C4-2B (cell line): ENCODE data around the gene CDK5RAP1.

Source experiments
- H3K27ac ChIP-seq: fragments of 450-650 bp; 2 replicates; pipeline ENCODE4 v1.5.1; 2017
- ZFX ChIP-seq: fragments of 450-650 bp; IDR thresholded peaks from 2 replicates; pipeline ENCODE4 v1.6.1; 2017
- TF ChIP-seq, protein P1 (sequence below): fragments of 450-650 bp; conservative IDR thresholded peaks from 2 replicates; pipeline ENCODE4 v1.5.1; 2017; ENCODE audit warnings: mild to moderate bottlenecking

The CDK5RAP1 gene

DNA sequence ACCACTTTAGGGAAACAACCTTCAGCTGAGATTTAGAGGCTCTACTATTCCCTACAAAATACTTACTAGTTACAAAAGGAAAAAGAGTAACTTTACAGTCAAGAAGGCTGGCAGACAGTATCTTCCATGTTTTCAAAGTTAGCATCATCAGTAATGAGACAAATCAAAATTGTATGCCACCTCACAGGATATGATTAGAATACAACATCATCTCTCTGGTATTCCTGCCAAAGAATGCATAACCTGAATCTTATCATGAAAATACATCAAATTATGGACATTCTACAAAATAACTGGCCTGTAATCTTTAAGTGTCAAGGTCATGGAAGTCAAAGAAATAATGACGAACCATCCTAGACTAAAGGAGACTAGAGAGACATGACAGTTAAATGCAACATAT, 38.4 kb downstream of the CDK5RAP1 start:
- TF ChIP-seq, protein P1, sequence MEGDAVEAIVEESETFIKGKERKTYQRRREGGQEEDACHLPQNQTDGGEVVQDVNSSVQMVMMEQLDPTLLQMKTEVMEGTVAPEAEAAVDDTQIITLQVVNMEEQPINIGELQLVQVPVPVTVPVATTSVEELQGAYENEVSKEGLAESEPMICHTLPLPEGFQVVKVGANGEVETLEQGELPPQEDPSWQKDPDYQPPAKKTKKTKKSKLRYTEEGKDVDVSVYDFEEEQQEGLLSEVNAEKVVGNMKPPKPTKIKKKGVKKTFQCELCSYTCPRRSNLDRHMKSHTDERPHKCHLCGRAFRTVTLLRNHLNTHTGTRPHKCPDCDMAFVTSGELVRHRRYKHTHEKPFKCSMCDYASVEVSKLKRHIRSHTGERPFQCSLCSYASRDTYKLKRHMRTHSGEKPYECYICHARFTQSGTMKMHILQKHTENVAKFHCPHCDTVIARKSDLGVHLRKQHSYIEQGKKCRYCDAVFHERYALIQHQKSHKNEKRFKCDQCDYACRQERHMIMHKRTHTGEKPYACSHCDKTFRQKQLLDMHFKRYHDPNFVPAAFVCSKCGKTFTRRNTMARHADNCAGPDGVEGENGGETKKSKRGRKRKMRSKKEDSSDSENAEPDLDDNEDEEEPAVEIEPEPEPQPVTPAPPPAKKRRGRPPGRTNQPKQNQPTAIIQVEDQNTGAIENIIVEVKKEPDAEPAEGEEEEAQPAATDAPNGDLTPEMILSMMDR = no peak
- no peak for TF ChIP-seq ZFX
- no peak overlapping the region for H3K27ac ChIP-seq

DNA sequence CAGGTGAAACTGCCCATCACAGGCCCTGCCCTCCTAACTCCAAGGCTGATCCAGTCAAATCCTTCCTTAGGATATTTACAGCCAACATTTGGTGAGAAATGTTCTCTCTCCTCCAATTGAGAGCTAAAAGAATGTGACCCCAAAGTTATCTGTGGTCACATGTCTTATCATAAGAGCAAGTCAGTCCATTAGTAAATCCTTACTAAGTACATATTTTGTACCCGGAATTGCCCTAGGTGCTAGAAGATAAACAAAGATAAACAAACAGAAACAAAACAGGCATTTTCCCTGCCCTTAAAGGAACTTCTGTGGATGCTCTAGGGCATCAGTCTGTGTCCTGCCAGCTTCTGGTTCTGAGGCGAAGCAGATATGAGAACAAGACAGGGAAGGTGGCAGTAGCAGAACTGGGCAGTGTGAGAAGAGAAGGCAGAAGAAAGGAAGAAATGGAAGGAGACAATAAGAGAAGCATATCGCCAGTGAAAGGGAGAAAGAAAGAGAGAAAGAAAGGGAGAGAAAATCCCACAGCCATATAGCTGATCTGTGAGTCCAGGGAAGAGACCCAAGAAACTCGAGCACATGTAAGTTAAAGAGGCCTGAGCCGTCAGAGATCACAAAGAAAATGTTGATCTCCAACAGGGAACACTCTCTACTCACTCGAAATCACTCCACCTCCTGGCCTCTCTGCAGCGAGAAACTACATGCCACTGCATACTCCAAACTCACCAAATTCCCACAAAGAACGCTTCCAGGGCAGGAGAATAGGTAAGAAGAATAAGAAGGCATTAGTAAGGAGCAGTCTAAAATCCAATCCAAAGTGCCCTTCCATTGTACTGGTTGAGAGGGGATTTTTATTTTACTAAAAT, 41.7 kb downstream of the CDK5RAP1 start:
- H3K27ac ChIP-seq = peak overlapping the region; percentile 37
- TF ChIP-seq ZFX = no peak
- TF ChIP-seq, protein P1 = no peak

- no peak for TF ChIP-seq ZFX
- TF ChIP-seq, protein P1 = no peak
- H3K27ac ChIP-seq = no peak overlapping the region
Observed at GRCh38 chr20:33353013-33353402, 48.3 kb downstream of the CDK5RAP1 start.

GRCh38 chr20:33352258-33353012, 48.9 kb downstream of the CDK5RAP1 start:
- TF ChIP-seq ZFX = no peak
- TF ChIP-seq, protein P1 = no peak
- no peak overlapping the region for H3K27ac ChIP-seq

GRCh38 chr20:33351696-33352095, 49.6 kb downstream of the CDK5RAP1 start:
- no peak for TF ChIP-seq ZFX
- TF ChIP-seq, protein P1 = no peak
- no peak overlapping the region for H3K27ac ChIP-seq

DNA sequence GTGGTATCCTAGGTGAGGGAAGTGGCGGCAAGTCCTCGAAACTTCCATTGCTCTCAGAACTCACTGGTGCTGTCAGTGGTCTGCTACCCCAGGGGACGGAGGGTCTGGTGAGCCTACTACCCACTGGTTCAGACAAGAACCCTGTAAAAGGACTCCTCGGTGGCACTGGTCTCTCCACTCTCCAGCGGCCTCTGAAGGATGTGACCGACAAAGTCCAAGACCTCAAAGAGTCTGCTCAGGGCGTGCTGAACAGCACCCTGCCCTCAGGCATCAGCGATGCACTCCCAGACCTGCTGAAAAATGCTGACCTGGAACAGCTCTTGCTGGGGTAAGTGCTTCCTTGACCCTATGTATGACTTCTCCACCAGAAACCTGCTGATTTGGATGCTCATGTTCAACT, 51.8 kb downstream of the CDK5RAP1 start:
- TF ChIP-seq, protein P1 = no peak
- TF ChIP-seq ZFX = no peak
- no peak overlapping the region for H3K27ac ChIP-seq
